Trophoblast cell (in vitro differentiated cells and primary cell): ENCODE measurements around the gene KCNT2.

ENCODE experiments used
- DNase-seq, 2 donors: peaks; one replicate each; pipeline ENCODE4 v3.0.0-alpha.2; 2016
- H2AFZ ChIP-seq: 2 replicates; pipeline ENCODE4 v1.6.1; 2013; ENCODE audit warnings: low read length, moderate library complexity, mild to moderate bottlenecking; ENCODE audit not compliant: insufficient read depth, poor library complexity
- H2AK5ac ChIP-seq: 2 replicates; pipeline ENCODE4 v1.6.1; 2013; ENCODE audit warnings: mild to moderate bottlenecking, low read length
- H2BK120ac ChIP-seq: 2 replicates; pipeline ENCODE4 v1.6.1; 2013; ENCODE audit warnings: low read length, mild to moderate bottlenecking, moderate library complexity; ENCODE audit not compliant: insufficient read depth, poor library complexity
- H2BK12ac ChIP-seq: 2 replicates; pipeline ENCODE4 v1.6.1; 2013; ENCODE audit warnings: mild to moderate bottlenecking, low read length, moderate library complexity
- H2BK5ac ChIP-seq: 2 replicates; pipeline ENCODE4 v1.6.1; 2013; ENCODE audit warnings: low read length, low read depth, moderate library complexity, mild to moderate bottlenecking; ENCODE audit not compliant: poor library complexity
- H3K14ac ChIP-seq: 2 replicates; pipeline ENCODE4 v1.6.1; 2013; ENCODE audit warnings: mild to moderate bottlenecking, low read length
- H3K18ac ChIP-seq: 2 replicates; pipeline ENCODE4 v1.6.1; 2013; ENCODE audit warnings: mild to moderate bottlenecking, low read length
- H3K23ac ChIP-seq: 2 replicates; pipeline ENCODE4 v1.6.1; 2013; ENCODE audit warnings: low read length
- H3K27ac ChIP-seq: 2 replicates; pipeline ENCODE4 v1.5.1; 2013; ENCODE audit warnings: low read depth, mild to moderate bottlenecking, inconsistent platforms, low read length, moderate library complexity
- H3K27me3 ChIP-seq: 2 replicates; pipeline ENCODE4 v1.6.1; 2013; ENCODE audit warnings: inconsistent platforms, mild to moderate bottlenecking, low read length, moderate library complexity; ENCODE audit not compliant: insufficient read depth
- H3K36me3 ChIP-seq, 2 experiments: 1 replicate in 1 of 2; 2 replicates in 1 of 2; pipeline ENCODE4 v1.6.1; 2013; ENCODE audit warnings: low read length in 2 of 2, mild to moderate bottlenecking in 2 of 2, moderate library complexity in 1 of 2; ENCODE audit not compliant: insufficient read depth in 2 of 2, control insufficient read depth in 1 of 2
- H3K4ac ChIP-seq: 2 replicates; pipeline ENCODE4 v1.6.1; 2013; ENCODE audit warnings: low read depth, mild to moderate bottlenecking, low read length, moderate library complexity
- H3K4me1 ChIP-seq, 2 experiments: 1 replicate in 1 of 2; 2 replicates in 1 of 2; pipeline ENCODE4 v1.6.1; 2013; ENCODE audit warnings: low read length in 2 of 2, mild to moderate bottlenecking in 2 of 2, moderate library complexity in 1 of 2; ENCODE audit not compliant: insufficient read depth in 2 of 2, control insufficient read depth in 1 of 2
- H3K4me2 ChIP-seq: 2 replicates; pipeline ENCODE4 v1.6.1; 2013; ENCODE audit warnings: inconsistent platforms, mild to moderate bottlenecking, low read length, moderate library complexity
- H3K4me3 ChIP-seq: 2 replicates; pipeline ENCODE4 v1.5.1; 2013; ENCODE audit warnings: mild to moderate bottlenecking, low read depth, low read length, inconsistent platforms
- H3K79me1 ChIP-seq: one replicate; pipeline ENCODE4 v1.6.1; 2013; ENCODE audit warnings: low read length
- H3K79me2 ChIP-seq: 2 replicates; pipeline ENCODE4 v1.6.1; 2013; ENCODE audit warnings: low read length, mild to moderate bottlenecking; ENCODE audit not compliant: control insufficient read depth, insufficient read depth, poor library complexity
- H3K9ac ChIP-seq: 2 replicates; pipeline ENCODE4 v1.6.1; 2013; ENCODE audit warnings: mild to moderate bottlenecking, low read length
- H3K9me3 ChIP-seq: 2 replicates; pipeline ENCODE4 v1.6.1; 2013; ENCODE audit warnings: low read depth, mild to moderate bottlenecking, control low read depth, inconsistent platforms, low read length; ENCODE audit not compliant: insufficient read depth
- H4K12ac ChIP-seq: 2 replicates; pipeline ENCODE4 v1.6.1; 2013; ENCODE audit warnings: low read depth, mild to moderate bottlenecking, low read length, moderate library complexity
- H4K8ac ChIP-seq: 2 replicates; pipeline ENCODE4 v1.6.1; 2013; ENCODE audit warnings: low read depth, mild to moderate bottlenecking, low read length, moderate library complexity
- H4K91ac ChIP-seq: one replicate; pipeline ENCODE4 v1.6.1; 2013; ENCODE audit warnings: low read depth, mild to moderate bottlenecking, low read length, moderate library complexity
- WGBS: extraction: QIAGEN DNeasy Blood & Tissue Kit; methylation state at CpG from one replicate; pipeline ENCODE4 v1.1.7; 2013; ENCODE audit warnings: missing lambda C conversion rate; ENCODE audit not compliant: insufficient read length, insufficient coverage; ENCODE audit errors: extremely low coverage; 5-methylcytosine and 5-hydroxymethylcytosine counted together

The KCNT2 gene

GRCh38 chr1:196196486-196196885 is 411.8 kb downstream of the KCNT2 start:
- no CpG with 5 or more reads among the region's 1 CpG for WGBS
- DNase-seq = no peak
- H4K8ac ChIP-seq = no peak overlapping the region
- H3K9me3 ChIP-seq = no peaks in the 10 kb centered on the region
- H2BK12ac ChIP-seq = no peak overlapping the region
- H4K91ac ChIP-seq = no peak overlapping the region
- no peaks in the 10 kb centered on the region for H3K27me3 ChIP-seq
- H2BK5ac ChIP-seq = no peak overlapping the region
- no peak overlapping the region for H3K4me3 ChIP-seq
- H4K12ac ChIP-seq = no peak overlapping the region
- no peak overlapping the region for H3K18ac ChIP-seq
- no peak overlapping the region for H3K4me2 ChIP-seq
- no peak overlapping the region for H3K23ac ChIP-seq
- no peak overlapping the region for H3K4ac ChIP-seq
- H3K14ac ChIP-seq = no peak overlapping the region
- H3K9ac ChIP-seq = no peak overlapping the region
- no peak overlapping the region for H2BK120ac ChIP-seq
- no peaks in the 10 kb centered on the region for H3K79me2 ChIP-seq
- H2AFZ ChIP-seq = no peak overlapping the region
- no peaks in the 10 kb centered on the region for H3K36me3 ChIP-seq
- no peaks in the 10 kb centered on the region for H3K4me1 ChIP-seq
- no peak overlapping the region for H3K27ac ChIP-seq
- no peak overlapping the region for H2AK5ac ChIP-seq
- H3K79me1 ChIP-seq = no peaks in the 10 kb centered on the region

DNA sequence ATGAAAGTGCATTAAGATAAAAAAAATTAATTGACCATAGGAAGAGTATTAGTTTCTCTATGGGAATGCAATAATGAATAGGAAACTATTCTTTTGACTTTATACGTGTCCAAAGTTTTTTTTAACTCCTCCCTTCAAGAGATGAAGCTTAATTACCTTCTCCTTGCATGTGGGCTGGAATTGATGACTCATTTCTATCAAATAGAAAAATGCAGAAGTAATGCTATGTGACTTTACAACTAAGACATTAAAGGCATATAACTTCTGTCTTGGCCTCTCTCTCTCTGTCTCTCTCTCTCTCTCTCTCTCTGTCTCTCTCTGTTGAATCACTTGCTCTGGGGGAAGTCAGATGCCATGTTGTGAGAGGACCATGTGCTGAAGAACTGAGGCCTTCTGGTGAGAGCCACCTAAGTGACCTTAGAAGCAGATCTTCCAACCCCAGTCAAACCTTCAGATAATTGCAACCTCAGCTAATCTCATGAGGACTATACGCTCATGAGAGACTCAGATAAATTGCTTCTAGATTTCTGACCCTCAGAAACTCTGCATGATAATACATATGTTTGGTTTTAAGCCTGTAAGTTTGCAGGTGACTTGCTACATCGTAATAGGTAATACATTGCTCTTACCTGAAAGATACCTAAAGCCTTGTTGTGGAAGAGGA is 414.2 kb downstream of the KCNT2 start:
- Histone ChIP-seq H3K79me2 (no peaks in the 10 kb centered on the region), H3K36me3 (no peaks in the 10 kb centered on the region), H3K27ac (no peak overlapping the region), H2AFZ (no peak overlapping the region), H2BK12ac (no peak overlapping the region), H2BK120ac (no peak overlapping the region), H3K27me3 (no peaks in the 10 kb centered on the region), H3K9me3 (no peaks in the 10 kb centered on the region), H2AK5ac (no peak overlapping the region), H3K4me1 (no peaks in the 10 kb centered on the region), H3K4me3 (no peak overlapping the region), H3K4me2 (no peak overlapping the region), H3K14ac (no peak overlapping the region), H4K8ac (no peak overlapping the region), H2BK5ac (no peak overlapping the region), H3K79me1 (no peaks in the 10 kb centered on the region), H3K18ac (no peak overlapping the region), H3K4ac (no peak overlapping the region), H3K9ac (no peak overlapping the region), H4K91ac (no peak overlapping the region), H4K12ac (no peak overlapping the region), H3K23ac (no peak overlapping the region)
- DNase-seq = no peak
- WGBS = no CpG with 5 or more reads among the region's 3 CpGs

DNA sequence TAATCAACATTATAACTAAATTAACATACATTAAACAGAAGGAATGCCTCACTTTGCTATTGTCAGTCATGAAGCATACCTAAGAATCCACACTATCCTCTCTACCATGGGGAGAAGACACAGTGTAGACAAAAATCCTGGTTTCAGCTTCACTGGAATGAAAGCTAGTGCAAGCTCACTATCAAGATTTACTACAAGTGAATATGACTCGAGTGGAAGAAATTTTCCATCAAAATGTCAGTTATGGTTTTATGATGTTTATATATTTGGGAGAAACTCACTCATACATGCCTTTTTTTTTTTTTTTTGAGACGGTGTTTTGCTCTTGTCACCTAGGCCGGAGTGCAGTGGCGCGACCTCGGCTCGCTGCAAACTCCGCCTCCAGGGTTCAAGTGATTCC is 424.3 kb downstream of the KCNT2 start:
- H3K4ac ChIP-seq = no peak overlapping the region
- DNase-seq = no peak
- H2BK5ac ChIP-seq = no peak overlapping the region
- H3K23ac ChIP-seq = no peak overlapping the region
- H3K9ac ChIP-seq = no peak overlapping the region
- no peaks in the 10 kb centered on the region for H3K9me3 ChIP-seq
- no peak overlapping the region for H2BK120ac ChIP-seq
- no peak overlapping the region for H3K4me3 ChIP-seq
- H3K4me1 ChIP-seq = peaks cover 0 to 2% of the 10 kb centered on the region in 2 experiments
- no peaks in the 10 kb centered on the region for H3K79me1 ChIP-seq
- no peaks in the 10 kb centered on the region for H3K79me2 ChIP-seq
- H4K91ac ChIP-seq = no peak overlapping the region
- H4K12ac ChIP-seq = no peak overlapping the region
- no peak overlapping the region for H2BK12ac ChIP-seq
- WGBS = no CpG with 5 or more reads among the region's 8 CpGs
- no peaks in the 10 kb centered on the region for H3K36me3 ChIP-seq
- no peaks in the 10 kb centered on the region for H3K27me3 ChIP-seq
- H3K27ac ChIP-seq = no peak overlapping the region
- H3K14ac ChIP-seq = no peak overlapping the region
- no peak overlapping the region for H2AFZ ChIP-seq
- no peak overlapping the region for H2AK5ac ChIP-seq
- no peak overlapping the region for H3K18ac ChIP-seq
- no peak overlapping the region for H4K8ac ChIP-seq
- no peak overlapping the region for H3K4me2 ChIP-seq

DNA sequence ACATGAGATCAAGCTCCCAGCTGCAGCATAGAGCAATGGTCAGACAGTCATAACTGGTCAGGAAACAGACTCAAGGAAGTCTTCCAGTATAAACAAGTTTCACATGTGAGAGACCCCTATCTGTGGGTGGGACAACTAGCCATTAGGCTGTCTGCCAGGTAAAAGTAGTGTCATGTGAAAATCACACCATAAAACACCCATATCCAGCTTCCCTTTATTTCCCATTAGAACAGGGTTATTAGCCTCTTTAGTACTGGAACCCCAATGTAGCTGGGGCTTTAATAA is 426.7 kb downstream of the KCNT2 start:
- Histone ChIP-seq H2AFZ (no peak overlapping the region), H3K79me1 (no peaks in the 10 kb centered on the region), H3K79me2 (no peaks in the 10 kb centered on the region), H3K27ac (no peak overlapping the region), H4K12ac (no peak overlapping the region), H3K14ac (no peak overlapping the region), H2BK12ac (no peak overlapping the region), H3K9ac (no peak overlapping the region), H3K18ac (no peak overlapping the region), H3K4me1 (peaks cover 0 to 2% of the 10 kb centered on the region in 2 experiments), H3K36me3 (no peaks in the 10 kb centered on the region), H3K23ac (no peak overlapping the region), H2AK5ac (no peak overlapping the region), H3K27me3 (no peaks in the 10 kb centered on the region), H4K91ac (no peak overlapping the region), H3K4ac (no peak overlapping the region), H3K9me3 (no peaks in the 10 kb centered on the region), H3K4me2 (no peak overlapping the region), H2BK120ac (no peak overlapping the region), H3K4me3 (no peak overlapping the region), H4K8ac (no peak overlapping the region), H2BK5ac (no peak overlapping the region)
- DNase-seq = no peak
